GM23248 (cell line): ENCODE measurements around the gene ENAH. TPM values are rescaled to one million over a fixed set of nuclear protein-coding genes. Genes with fewer than 3 reads are reported as not detected.

Experiments
- DNase-seq: peaks from one replicate; pipeline ENCODE4 v3.0.0-alpha.2; 2015
- H2AFZ ChIP-seq: fragments of 200-600 bp; sonication (generic); 2 replicates; pipeline ENCODE4 v1.6.1; 2016; ENCODE audit warnings: antibody characterized with exemption
- H3F3A ChIP-seq: fragments of 200-600 bp; sonication (generic); 2 replicates; pipeline ENCODE4 v1.6.1; 2016; ENCODE audit warnings: mild to moderate bottlenecking, antibody characterized with exemption, mixed run types; ENCODE audit not compliant: insufficient read depth
- H3K27ac ChIP-seq: fragments of 200-600 bp; sonication (generic); 2 replicates; pipeline ENCODE4 v1.5.1; 2016; ENCODE audit warnings: mild to moderate bottlenecking
- H3K27me3 ChIP-seq: fragments of 200-600 bp; sonication (generic); replicated peaks from 2 replicates; pipeline ENCODE4 v1.6.1; 2016; ENCODE audit warnings: mild to moderate bottlenecking; ENCODE audit not compliant: insufficient read depth
- H3K36me3 ChIP-seq: fragments of 200-600 bp; sonication (generic); 2 replicates; pipeline ENCODE4 v1.6.1; 2016; ENCODE audit warnings: low read depth, mild to moderate bottlenecking
- H3K4me1 ChIP-seq: fragments of 200-600 bp; sonication (generic); 2 replicates; pipeline ENCODE4 v1.6.1; 2016; ENCODE audit warnings: mild to moderate bottlenecking; ENCODE audit not compliant: insufficient read depth
- H3K4me2 ChIP-seq: fragments of 200-600 bp; sonication (generic); one replicate; pipeline ENCODE4 v1.6.1; 2016; ENCODE audit warnings: mild to moderate bottlenecking; ENCODE audit not compliant: unreplicated experiment
- H3K4me3 ChIP-seq: fragments of 200-600 bp; sonication (generic); 2 replicates; pipeline ENCODE4 v1.5.1; 2016; ENCODE audit warnings: mild to moderate bottlenecking
- H3K79me2 ChIP-seq: fragments of 200-600 bp; sonication (generic); 2 replicates; pipeline ENCODE4 v1.6.1; 2016; ENCODE audit warnings: mild to moderate bottlenecking; ENCODE audit not compliant: insufficient read depth
- H3K9ac ChIP-seq: fragments of 200-600 bp; sonication (generic); 2 replicates; pipeline ENCODE4 v1.6.1; 2016; ENCODE audit warnings: mild to moderate bottlenecking
- H3K9me2 ChIP-seq: fragments of 200-600 bp; sonication (generic); 2 replicates; pipeline ENCODE4 v1.6.1; 2016; ENCODE audit warnings: mixed run types, mild to moderate bottlenecking, moderate library complexity; ENCODE audit not compliant: insufficient read depth
- H3K9me3 ChIP-seq: fragments of 200-600 bp; sonication (generic); one replicate; pipeline ENCODE4 v1.6.1; 2017; ENCODE audit warnings: low read depth
- H4K20me1 ChIP-seq: fragments of 200-600 bp; sonication (generic); 2 replicates; pipeline ENCODE4 v1.6.0; 2016; ENCODE audit not compliant: insufficient read depth
- EZH2 ChIP-seq: fragments of 200-600 bp; sonication (generic); IDR thresholded peaks from 2 replicates; pipeline ENCODE4 v1.6.1; 2018; ENCODE audit warnings: antibody characterized with exemption, mild to moderate bottlenecking; ENCODE audit not compliant: insufficient read depth, poor library complexity, severe bottlenecking
- EZH2phosphoT487 ChIP-seq: fragments of 200-600 bp; sonication (generic); IDR thresholded peaks from 2 replicates; pipeline ENCODE4 v1.6.1; 2018; ENCODE audit warnings: antibody characterized with exemption, moderate library complexity, mild to moderate bottlenecking, low read depth; ENCODE audit not compliant: insufficient read depth
- WGBS, 2 experiments: methylation state at CpG; one replicate each; pipeline ENCODE4 v1.1.6; 2015 to 2017; ENCODE audit warnings: low lambda C conversion rate in 2 of 2, low coverage in 1 of 2; ENCODE audit errors: missing lambda C conversion rate in 2 of 2; 5-methylcytosine and 5-hydroxymethylcytosine counted together
- in situ Hi-C: fragments of 300-500 bp; cut with MboI; formaldehyde crosslinking; loops from 2 replicates; pipeline ENCODE4 v1.15.0; 2020
- polyA plus RNA-seq: library from polyadenylated mRNA; unstranded; fragments of >200 nt; fragmentation: Nextera tagmentation; extraction: Ambion mirVana; gene quantifications from 2 replicates; pipeline ENCODE4 v1.2.1, GENCODE V29; 2016
- total RNA-seq: library from RNA; depleted of rRNA; stranded (reverse); fragments of >200 nt; shearing (Covaris generic); gene quantifications from 2 replicates; pipeline ENCODE4 v1.2.3, GENCODE V29; 2014

The ENAH gene
- total and polyA plus RNA-seq, 2 experiments from 2014 or later: 40.1 to 125 TPM

DNA sequence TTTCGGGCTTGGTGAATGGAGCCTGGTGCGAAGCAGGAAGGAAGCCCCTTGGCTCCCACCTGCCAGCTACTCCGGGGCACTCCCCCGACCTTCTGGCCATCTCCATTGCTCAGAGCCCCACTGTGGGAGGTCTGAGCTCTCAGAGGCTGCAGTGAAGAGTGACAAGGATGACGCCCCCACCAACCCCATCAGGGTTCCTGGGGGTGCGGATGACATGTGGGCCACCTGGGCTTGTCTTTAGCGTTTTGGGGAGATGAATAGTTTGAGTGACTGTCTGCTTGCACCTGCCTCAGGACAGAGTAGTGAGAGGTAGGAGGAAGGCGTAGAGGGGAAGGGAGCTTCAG lies 181.8 kb downstream of the ENAH start:
- TF ChIP-seq EZH2phosphoT487: no peak
- TF ChIP-seq EZH2: no peak
- H3K4me1 ChIP-seq: no peaks in the 10 kb centered on the region
- H3K79me2 ChIP-seq: no peaks in the 10 kb centered on the region
- in situ Hi-C loops: loop anchor here (10.0 kb wide), 1 partner anchor 304 kb away; the partner anchor contains the start of gene SRP9
- H3K36me3 ChIP-seq: no peaks in the 10 kb centered on the region
- no peak overlapping the region for H3K27ac ChIP-seq
- no peaks in the 10 kb centered on the region for H3F3A ChIP-seq
- no peak overlapping the region for H2AFZ ChIP-seq
- H3K27me3 ChIP-seq: no peaks in the 10 kb centered on the region
- H3K4me3 ChIP-seq: no peak overlapping the region
- 67 to 69% methylated on average over 8 of the region's 8 CpGs for WGBS, 2 experiments
- DNase-seq: no peak
- no peaks in the 10 kb centered on the region for H3K9me3 ChIP-seq
- H4K20me1 ChIP-seq: no peaks in the 10 kb centered on the region
- no peak overlapping the region for H3K4me2 ChIP-seq
- no peaks in the 10 kb centered on the region for H3K9me2 ChIP-seq
- no peak overlapping the region for H3K9ac ChIP-seq

DNA sequence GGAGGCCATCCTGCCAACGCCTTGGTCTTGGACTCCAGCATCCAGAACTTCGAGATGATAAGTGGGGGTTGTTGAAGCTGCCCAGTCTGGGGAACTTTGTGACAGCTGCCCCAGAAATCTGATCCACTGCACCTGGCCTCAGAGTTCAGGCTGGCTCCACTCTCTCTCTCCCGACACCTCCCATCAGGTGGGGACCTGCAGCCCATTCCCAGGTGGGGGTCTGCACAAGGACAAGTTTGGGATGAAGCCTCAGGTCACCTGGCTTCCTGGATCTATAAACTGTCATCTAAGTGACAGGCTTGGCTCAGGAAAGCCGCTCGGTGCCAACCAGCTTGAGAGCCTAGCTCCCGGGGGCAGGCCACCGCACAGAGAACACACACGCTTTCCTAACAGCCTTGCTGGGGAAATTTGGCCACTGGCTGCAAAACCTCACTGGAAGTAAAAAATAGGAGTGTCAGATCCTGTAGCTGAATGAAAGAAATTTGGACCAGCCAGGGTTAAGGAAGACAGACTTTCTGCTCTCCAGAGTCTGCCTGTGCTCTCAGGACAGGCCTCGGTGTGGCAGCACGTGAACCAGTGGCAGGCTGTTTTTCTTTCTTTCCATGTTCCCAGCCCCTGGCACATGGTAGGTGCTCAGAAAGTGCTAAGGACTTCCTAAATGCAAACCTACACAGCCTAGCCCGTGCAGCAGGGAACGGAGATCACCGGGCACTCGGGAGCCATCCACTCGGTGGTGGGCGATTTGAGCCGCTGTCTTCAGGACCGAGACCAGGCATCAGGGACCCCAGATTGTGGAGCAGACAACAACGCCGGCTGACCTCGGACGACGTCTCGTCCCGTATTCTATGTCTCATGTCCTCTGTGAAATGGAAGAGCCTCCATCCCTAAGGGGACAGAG lies 182.5 kb downstream of the ENAH start:
- Histone ChIP-seq H3F3A (no peaks in the 10 kb centered on the region), H3K27me3 (no peaks in the 10 kb centered on the region), H4K20me1 (no peaks in the 10 kb centered on the region), H2AFZ (no peak overlapping the region), H3K9me3 (no peaks in the 10 kb centered on the region), H3K4me2 (no peak overlapping the region), H3K4me3 (no peak overlapping the region), H3K79me2 (no peaks in the 10 kb centered on the region), H3K36me3 (no peaks in the 10 kb centered on the region), H3K4me1 (no peaks in the 10 kb centered on the region), H3K9ac (no peak overlapping the region), H3K27ac (no peak overlapping the region), H3K9me2 (no peaks in the 10 kb centered on the region)
- in situ Hi-C loops: loop anchor here (10.0 kb wide), 1 partner anchor 304 kb away; the partner anchor contains the start of gene SRP9
- no peak for TF ChIP-seq EZH2phosphoT487
- no peak for TF ChIP-seq EZH2
- no peak for DNase-seq
- 80 to 81% methylated on average over 25 of the region's 25 CpGs for WGBS, 2 experiments

DNA sequence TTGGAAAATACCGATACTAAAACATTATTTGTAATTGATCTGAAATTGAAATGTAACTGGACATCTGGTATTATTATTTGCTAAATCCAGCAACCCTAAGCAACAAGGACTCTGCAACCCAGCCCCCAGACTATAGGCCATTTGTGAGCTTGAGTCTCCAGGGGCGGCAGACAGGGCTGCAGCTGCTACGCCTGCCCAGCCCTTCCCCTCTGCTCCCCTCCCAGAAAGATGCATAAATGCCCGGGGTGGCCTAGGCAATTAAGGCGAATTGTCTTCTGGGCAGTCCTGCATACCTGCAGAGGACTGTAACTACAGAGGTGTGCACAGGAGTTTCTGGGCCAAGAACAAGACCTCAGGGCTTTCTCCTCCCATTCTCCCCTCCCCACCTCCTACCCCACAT lies 183.9 kb downstream of the ENAH start:
- no peaks in the 10 kb centered on the region for H3K4me1 ChIP-seq
- H3K36me3 ChIP-seq: no peaks in the 10 kb centered on the region
- no peaks in the 10 kb centered on the region for H3K79me2 ChIP-seq
- no peak overlapping the region for H3K27ac ChIP-seq
- no peak overlapping the region for H3K9ac ChIP-seq
- H3K9me3 ChIP-seq: no peaks in the 10 kb centered on the region
- H2AFZ ChIP-seq: no peak overlapping the region
- TF ChIP-seq EZH2phosphoT487 (no peak), EZH2 (no peak)
- H3K4me3 ChIP-seq: no peak overlapping the region
- H3K27me3 ChIP-seq: no peaks in the 10 kb centered on the region
- no peak overlapping the region for H3K4me2 ChIP-seq
- H4K20me1 ChIP-seq: no peaks in the 10 kb centered on the region
- no peaks in the 10 kb centered on the region for H3K9me2 ChIP-seq
- in situ Hi-C loops: no loop called here
- no peak for DNase-seq
- H3F3A ChIP-seq: no peaks in the 10 kb centered on the region
- 82 to 84% methylated on average over 5 of the region's 5 CpGs for WGBS, 2 experiments

DNA sequence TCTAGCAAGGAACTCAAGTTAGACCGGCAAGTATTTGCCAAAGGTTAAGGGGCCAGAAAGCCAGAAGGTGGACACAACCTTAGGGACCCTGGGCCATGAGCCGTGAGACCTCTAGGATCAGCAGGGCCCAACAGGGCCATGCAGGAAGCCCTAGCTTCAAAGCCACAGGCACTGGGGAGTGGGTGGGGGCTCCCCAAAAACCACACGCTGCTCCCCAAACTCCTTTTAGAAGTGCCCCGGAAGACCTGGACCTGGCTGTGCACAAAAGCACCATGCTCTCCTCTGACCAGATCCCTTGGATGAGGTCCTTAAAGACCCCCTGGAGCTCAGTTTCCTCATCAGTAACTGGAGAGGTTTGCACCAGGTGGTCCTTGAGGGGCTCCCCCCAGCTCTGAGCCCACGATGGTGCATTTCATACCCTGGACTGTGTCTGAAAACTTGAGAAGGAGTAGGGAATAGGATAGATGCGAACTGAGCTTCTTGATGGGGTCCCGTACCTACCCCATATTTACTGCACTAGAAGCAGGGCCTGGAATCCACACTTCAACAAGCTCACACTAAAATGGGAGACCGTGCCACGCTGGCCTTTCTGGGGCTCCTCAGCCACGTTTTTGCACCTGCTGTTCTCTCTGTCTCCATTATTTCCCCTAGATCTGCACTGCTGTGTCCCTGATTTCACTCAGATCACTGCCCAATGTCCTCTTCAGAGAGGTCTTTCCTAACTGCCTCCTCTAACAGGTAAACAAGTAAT lies 184.5 kb downstream of the ENAH start:
- Histone ChIP-seq H3K9ac (no peak overlapping the region), H3K9me2 (no peaks in the 10 kb centered on the region), H3K36me3 (no peaks in the 10 kb centered on the region), H3K4me2 (no peak overlapping the region), H4K20me1 (no peaks in the 10 kb centered on the region), H3K4me1 (no peaks in the 10 kb centered on the region), H3K79me2 (no peaks in the 10 kb centered on the region), H3K9me3 (no peaks in the 10 kb centered on the region), H3K27me3 (no peaks in the 10 kb centered on the region), H3F3A (no peaks in the 10 kb centered on the region), H3K4me3 (no peak overlapping the region), H3K27ac (no peak overlapping the region), H2AFZ (no peak overlapping the region)
- WGBS, 2 experiments: 75 to 79% methylated on average over 10 of the region's 10 CpGs
- TF ChIP-seq EZH2phosphoT487 (no peak), EZH2 (no peak)
- no peak for DNase-seq
- in situ Hi-C loops: no loop called here
